CD1c-positive myeloid dendritic cell (primary cell): Measurements from ENCODE around the gene PIEZO2.
"Not testable (repeated sequence)": the region's sequence is repeated elsewhere in the genome, so short reads cannot be mapped to it uniquely, and the experiment has no call there.

Experiments used
- DNase-seq: peaks from one replicate; pipeline ENCODE4 v3.0.0-alpha.2; 2016; ENCODE audit errors: extremely low spot score

PIEZO2 gene

DNA sequence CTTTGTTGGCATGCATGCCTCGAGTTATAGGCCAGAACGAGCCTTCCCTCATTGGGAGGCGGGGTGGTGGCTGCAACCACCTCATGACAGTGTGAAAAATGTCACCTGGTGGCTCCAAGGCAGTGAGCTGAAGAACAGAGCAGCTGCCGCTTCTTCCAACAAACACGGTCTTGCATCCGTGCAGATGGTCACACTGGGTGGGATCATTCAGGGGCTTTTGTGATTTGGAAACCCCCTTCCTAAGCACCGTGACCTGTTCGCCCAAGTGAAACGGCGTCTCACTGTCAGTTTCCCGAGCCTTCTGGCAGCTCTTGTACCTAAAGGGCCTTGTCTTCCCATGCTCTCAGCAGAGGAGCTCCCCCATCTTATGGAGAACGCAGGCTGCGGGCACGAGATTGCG, 463.9 kb downstream of the PIEZO2 start:
- DNase-seq: no peak

DNA sequence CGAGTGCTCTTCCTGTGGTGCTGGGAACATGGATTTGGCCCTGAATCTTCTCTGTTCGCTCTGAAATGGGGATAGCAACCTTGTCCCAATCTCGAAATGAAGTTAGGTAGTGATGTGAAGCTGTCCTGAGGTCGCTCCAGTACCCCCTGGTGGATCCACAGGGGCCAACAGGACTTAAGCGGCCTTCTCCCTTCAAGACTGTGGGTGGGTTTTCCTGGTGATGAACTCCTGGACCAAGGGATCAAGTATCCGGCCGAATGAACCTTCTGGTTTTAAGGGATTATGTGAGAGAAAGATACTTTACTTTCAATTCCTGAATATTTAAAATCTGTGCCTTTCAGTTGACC, 467.0 kb downstream of the PIEZO2 start:
- no peak for DNase-seq

DNA sequence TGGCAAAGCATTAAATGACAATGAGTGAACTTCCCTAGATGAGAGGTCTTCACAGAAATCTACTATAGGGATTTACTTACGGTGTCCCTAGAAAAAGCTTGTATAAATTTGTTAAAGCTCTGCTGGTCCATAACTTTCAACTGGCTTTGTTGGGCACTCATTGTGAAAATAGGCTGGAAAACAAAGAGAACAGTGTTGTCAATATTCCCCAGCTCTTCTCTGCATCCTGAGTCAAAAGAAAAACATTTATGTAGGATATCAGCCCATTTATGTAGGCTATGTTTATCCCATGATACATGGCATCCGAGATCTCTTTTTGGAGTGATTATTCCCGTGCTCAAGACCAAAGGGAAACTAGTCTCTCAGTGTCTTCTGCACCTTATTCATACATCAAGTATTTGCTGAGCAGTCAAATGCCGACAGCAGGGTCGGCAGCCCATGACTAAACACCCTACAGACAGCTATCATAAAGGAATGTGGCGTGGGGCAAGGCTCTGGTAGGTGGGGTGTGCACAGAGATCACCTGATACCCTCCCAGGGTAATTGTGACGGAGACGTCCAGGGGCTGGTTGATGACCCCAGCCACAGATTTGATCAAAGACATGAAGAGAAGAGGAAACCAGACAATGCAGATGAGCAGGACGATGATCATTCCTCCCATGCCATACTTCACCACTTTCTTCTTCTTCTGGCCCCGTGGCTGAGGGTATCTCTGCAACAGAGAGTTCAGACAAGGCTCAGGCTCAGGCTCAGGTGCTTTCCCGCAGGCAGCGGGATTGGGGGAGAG, 467.6 kb downstream of the PIEZO2 start:
- no peak for DNase-seq

DNA sequence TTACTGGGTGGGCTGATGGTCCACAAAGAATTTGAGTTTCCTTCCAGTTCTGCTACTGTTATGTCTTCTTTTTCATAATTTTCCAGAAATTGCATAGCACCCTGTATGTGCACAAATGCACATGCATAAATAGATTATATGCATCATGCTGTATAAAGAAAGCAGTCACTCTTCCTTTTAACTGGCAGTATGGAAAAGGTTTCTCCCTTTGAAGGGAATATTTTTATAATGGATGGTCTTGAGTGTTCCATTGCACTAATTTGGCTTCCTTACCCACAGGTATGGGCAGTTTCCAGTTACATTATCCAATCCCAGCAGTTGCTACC, 469.1 kb downstream of the PIEZO2 start:
- DNase-seq: no peak

DNA sequence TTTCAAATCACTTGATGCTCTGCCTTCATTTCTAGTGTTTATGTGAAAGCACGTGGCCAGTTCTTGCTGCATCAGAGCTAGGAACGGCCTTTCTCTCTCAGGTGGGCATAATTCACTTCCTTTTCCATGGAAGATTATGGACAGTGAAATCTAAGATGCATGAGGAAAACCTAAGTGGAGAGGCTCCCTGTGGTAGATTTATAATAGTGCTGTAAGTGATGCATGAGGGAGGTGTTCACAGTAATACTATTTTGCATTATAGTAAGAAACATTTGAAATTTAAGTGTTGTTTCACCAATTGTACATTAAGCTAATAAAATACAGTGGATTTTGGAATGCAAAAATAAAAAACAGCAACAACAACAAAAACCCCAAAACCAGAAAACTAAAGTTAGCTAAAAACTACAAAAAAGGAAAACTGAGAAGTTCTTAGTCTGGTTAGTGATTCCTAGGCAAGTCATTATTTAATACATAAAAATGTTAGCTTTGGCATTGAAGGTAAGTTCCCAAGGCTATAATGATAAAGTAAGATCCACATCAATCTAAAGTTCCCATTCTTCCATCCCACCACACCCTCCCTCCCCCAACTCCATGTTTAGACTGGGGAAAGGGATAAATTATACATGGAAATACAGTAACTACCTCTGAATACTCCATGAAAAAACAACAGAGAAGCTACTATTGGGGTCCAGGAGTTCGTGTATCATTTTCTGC, 469.7 kb downstream of the PIEZO2 start:
- no peak for DNase-seq

DNA sequence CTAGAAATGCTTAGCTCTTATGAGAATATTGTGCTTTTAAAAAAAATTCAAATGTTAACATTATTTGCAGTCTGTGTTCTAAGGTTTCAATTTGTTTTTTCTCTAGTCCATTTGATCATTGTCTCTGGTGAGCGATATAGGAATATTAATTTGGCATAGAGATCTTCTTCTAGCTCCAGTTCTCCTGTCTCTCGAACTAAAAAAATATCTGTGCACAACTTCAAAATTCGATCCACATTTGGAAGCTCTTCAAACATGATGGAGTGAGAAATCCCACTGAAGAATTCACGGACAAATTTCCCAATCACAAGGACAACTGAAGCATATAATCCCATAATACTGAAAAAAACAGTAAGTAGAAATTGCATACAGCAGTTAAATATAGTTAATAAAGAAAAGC, 477.9 kb downstream of the PIEZO2 start:
- DNase-seq: no peak

DNA sequence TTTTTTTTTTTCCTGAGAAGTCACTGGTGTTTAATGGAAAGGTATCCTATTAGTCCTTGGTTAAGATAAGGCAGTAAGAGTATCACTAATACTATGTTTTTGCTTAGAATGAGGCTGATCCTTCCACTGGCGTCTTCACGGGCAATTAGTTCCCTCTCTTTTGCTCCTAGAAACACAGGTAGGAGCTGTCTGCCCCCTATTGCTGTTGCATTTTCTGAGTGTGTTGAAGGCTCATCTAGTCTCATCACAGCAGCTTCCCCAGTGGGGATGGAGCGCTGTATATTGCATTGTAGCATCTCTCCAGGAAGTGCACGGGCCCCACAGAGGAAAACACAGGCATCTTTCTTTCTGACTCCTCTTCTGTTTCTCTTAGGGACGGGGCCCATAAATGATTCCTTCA, 478.5 kb downstream of the PIEZO2 start:
- DNase-seq: no peak

DNA sequence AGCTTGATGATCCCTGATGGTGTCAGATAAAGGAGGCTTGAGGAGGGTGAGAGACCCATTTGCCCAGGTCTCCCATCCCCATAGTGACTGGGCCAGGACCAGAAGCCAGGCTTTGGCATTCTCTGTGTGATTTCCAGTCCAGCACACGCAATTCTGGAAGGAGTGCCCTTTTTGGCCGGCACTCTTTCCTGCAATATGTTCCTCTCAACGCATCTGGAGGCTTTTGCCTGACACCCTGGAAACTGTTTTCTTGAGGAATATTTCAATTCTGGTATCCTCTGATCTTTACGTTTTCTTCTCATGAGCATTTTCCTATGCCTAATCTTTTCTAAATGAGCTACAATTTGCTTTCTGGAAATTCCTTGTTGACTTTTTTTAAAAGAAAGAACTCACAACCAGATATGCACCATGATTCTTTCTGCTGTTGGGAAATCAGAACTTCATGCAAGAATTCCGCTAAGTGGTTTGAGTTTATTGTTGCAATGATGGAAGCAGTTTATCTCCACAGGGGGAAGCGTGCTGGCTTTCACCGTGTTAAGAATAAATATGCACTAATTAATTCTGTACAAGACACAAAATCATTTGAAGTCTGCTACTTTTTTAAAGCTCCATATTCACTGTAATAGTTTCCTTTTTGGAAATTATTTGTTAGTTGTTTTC, 479.8 kb downstream of the PIEZO2 start:
- DNase-seq: no peak

DNA sequence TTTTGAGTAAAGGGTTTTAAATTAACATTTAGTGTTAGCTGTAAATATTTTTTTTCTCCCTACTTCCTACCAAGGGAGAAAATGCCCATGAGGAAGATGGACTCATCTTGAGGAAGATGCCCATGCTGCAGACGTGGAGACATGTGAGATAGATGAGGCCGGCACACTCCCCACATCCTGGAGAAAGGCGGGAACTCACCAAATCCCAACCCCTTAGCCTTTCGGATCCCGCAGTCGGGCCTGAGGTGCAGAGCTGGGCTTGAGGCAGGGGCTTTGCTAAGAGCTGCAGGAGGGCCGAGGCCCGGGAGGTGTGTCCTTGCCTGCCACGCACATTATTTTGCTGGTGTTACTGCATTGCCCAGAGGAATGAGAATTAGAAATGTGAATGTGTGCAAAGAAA, 485.6 kb downstream of the PIEZO2 start:
- no peak for DNase-seq

DNA sequence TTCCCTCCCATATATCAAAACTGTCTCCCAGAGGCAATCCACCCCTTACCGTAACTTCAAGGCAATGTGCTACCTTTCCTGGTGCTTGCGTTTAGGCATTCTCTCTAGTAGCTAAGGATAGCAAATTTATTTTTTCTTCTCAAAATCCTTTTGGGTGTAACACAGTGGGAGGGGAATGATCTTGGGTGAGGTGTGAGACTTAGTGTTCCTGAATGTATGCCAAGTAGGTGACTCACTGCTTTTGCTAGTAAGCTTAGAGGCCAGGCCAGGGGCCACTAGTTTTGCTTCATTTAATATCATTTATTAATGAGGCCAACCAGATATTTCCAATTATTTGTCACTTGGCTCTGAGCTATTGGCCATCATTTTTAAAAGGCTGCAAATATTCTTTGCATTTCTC, 488.1 kb downstream of the PIEZO2 start:
- no peak for DNase-seq

DNA sequence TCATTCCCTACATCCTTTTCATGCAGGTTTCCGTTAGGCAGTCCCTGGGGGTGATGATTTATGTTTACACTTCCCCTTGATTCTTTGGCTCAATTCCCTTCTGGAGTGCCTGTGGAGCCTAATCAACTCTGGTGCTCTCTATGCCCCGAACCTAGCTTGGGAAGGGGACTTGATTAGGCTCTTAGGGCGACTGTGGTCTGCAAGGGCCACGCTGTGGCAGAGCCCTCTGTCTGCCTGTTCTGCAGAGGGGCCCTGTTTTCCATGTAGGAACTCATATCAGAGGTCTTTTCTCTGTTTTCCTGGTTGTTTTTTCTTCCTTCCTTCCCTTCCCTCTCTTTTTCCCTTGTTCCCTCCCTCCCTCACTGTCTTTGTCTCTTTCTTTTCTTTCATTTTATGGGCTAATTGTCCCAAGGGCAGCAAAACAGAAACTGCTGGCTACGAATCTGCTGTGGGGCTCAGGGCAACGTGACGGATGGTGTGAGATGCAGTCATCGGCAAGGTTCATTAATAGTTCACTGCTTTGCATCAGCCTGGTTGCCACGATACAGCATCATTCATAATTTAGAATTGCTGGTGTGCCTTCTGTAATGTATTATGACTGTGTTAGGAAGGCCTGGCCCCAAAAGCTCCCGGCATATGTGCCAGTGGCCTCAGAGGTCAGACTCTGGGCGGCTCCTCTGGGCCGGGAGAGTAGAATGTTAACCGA, 489.0 kb downstream of the PIEZO2 start:
- DNase-seq: no peak

DNA sequence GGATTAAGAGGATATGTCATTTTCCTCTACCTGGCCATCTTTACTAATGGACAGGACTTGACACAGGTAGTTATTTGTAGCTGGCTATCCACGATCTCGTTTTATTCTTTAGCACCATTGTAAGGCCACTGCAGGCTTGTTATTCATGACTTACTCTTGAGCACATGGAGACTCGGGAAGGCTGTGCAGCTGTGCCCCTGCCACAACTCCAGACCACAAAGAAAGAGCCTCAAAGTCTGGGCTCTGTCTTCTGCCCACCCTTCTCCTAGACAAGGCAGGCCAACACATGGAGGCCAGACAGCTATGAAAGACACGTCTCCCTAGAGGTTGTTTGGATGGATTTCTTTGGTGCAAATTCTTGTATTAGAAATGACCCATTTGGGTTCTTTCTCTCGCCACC, 489.8 kb downstream of the PIEZO2 start:
- no peak for DNase-seq

DNA sequence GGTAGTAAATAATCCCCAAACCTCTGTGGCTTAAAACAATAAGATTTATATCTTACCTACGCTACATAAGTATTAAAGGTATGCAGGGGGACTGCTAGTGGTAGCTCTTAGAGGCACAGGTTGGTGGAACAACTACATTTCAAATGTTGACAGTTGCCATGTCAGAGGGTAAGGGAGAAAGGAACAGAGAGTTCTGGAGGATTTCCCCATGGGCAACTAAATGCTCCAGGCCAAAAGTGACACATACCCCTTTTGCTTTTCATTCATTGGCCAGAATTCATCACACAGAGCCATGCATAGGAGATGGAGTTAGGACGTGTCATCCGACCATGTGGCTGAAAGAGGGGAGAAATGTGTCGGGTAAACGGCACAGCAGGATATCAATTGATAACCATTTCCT, 490.4 kb downstream of the PIEZO2 start:
- DNase-seq: no peak

DNA sequence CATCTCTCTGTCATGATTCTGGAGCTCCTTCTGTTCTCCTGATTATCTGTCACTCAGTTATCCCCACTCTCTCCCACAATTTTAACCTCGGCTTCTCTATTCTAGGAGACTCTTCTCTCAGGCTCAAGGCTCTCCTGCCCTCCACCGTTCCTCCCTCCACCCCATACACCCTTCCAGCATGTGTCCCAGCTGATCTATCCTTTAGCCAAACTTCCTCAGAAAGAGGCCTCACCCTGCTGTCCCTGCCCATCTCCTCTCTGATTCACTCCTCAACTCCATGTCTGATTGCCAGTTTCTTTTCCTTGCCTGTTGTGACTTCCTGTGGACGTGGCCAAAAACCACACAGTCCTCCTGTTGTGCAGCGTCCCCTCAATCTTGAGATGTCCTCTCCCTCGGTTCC, 505.4 kb downstream of the PIEZO2 start:
- not testable (repeated sequence) for DNase-seq

DNA sequence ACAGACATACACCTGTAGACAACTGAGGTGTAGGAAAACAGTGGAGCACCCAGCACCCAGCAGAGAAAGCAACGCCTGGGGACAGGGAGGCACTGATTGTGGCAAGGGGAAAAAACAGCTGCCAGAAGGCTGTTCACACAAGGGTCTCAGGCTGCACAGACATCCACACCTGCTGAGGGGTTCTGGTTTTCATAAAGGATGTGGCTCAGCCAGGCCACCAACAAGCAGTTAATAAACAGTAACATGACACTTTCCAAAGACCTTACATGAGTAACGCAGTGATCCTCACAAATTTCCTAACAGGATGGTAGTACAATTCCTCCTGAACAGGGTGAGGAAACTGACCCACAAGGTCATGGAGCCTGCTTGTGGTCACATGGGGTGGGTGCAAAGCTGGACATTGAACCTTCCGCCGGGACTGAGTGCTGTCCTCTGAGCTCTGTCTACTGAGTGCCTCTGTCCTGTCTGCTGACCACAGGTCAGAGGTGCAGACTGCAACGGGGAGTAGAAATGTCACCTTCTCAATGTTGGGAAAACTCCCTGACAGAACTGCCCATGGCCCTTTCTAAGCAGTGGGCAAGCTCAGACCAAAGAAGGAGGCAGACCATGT, 506.3 kb downstream of the PIEZO2 start:
- DNase-seq: not testable (repeated sequence)

DNA sequence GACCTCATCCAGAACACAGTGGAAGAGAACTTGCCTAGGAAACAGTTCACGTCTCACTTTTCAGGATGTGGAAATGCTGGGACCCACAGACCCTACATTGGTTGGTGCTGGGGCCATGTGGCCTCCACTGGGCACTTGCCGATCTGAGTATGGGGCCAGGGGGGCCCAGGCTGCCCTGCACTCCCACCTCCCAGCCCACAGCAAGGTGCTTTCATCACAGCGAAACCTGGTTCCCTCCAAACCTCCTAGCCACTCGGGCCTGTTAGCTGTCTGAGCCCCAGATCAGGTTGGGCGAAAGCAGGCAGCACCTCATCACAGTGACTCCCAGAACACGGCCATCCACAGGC, 510.9 kb downstream of the PIEZO2 start:
- not testable (repeated sequence) for DNase-seq

DNA sequence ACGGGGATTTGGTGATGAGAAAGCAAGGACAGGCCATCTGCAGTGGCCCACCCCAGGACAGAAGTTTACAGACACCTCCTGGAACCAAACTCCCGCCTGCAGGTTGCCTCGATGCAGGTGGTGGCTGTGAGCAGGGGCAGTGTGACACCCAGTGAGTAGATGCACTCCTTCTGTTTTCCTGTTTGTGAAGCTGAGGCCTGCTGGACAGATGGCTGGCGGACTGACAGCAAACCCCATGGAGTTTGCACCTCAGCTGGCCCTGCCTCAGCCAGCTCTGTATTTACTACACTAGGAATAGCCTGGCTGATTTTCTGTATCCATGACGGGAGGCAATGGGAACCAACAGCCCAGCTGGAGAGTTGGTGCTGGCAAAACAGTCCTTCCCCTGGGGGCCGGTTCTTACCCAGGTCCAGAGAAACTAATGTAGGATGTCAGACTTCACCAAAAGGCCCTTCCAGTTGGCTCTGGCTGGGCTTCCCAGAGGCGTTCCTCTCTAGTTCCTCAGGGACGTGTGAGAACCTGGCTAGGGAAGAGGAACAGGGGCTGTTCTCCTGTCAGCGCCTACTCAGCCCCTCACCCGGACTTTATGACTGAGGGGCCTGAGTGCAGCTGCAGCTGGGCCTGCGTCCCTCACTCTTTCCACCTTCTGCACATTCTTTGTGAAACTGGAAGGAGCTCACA, 511.4 kb downstream of the PIEZO2 start:
- not testable (repeated sequence) for DNase-seq

DNA sequence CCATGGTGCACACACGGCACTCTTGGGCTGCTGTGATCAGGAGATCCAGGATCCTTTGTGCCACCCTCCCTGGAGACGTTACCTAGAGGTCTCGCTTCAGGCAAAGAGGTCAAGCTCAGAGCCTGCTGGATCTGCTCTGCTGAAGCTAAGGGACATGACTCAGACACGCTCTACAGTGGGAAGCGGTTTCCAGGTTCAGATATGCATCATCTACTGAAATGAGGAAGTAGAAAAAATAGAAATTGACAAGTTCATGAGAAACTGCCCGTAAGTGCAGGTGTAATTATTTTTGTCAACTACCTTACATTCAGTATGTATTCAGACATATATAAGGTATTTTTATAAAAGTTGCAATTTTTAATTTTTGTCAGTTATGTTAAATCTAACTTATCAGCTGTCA, 520.3 kb downstream of the PIEZO2 start:
- peak; percentile 41 for DNase-seq

DNA sequence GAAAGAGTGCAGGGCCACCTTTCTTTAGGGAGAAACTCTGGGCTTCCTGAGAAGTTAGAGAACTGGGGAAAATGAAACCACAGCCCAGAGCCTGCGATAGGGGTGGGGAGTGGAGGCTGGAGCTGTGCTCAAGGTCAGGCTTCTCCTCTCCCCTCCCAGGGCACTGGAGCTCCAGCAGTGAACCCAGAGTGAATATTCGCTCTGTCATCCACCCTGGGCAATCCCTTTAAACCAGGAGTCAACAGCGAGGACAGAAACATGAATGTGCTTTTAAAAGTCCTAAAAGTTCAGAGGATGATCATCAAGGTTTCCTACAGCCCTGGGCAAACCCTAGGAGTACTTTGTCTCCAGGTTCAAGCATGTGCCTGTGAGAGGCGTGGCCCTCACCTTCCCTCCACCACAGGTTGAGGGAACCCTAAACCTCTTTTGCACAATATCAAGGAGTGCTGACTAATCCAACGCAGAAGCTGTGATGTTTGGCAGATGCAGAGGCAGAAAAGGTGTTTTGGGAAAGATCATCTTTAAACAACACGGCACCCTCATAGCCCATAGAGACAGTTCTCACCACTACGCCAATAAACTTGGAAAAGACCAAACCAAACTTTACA, 522.7 kb downstream of the PIEZO2 start:
- DNase-seq: not testable (repeated sequence)

DNA sequence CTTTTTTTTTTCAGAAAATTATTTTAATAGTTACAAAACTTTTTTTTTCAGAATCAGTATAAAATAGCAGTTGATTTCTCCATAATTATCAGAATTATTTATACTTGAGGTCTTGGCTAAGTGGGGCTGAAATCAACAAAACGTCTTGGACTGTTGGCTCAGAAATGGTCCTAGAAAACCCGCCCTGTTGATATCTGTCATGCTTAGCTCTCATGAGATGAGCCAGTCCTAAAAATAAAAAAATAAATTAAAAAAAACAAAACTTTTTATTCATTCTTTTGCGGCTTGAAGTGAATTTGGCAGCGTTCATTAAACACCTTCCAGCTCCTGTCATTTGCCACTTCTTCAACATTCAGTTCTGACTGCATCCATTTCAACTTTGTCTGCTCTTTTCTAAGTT, 525.8 kb downstream of the PIEZO2 start:
- DNase-seq: not testable (repeated sequence)

DNA sequence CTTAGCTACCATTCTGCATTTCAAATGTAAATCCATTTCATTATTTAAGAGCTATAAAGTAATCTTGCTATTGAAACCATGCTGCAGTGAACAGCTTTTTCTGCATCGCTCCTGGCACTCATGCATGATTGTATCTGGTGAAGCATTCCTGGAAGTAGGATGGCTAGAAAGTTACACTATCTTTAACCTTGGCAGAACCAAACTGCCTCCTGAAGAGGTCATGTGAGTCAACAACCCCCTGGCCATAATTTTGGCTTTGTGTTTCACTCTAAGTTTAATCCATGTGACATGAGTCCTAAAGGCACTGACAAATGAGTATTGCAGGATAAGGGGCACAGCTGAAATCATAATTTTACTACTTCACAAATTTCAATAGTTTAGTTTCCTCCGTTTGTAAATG, 526.4 kb downstream of the PIEZO2 start:
- DNase-seq: not testable (repeated sequence)
